Mammary epithelial cell (primary cell): ENCODE data around the gene PPP1R12A.

Experiments
- EZH2 ChIP-seq: IDR thresholded peaks from 2 replicates; pipeline ENCODE4 v1.6.1; 2012; ENCODE audit warnings: low read length, inconsistent platforms, borderline replicate concordance
- TF ChIP-seq, protein P1 (sequence below), 2 donors: IDR thresholded peaks in 1 of 2; conservative IDR thresholded peaks in 1 of 2; 2 replicates each; pipeline ENCODE4 v1.5.1; 2011 to 2012; ENCODE audit warnings: inconsistent platforms in 2 of 2, low read length in 2 of 2, mild to moderate bottlenecking in 2 of 2, control low read depth in 1 of 2, low read depth in 1 of 2; ENCODE audit not compliant: insufficient read depth in 1 of 2; ENCODE audit errors: extremely low read depth in 1 of 2

DNA sequence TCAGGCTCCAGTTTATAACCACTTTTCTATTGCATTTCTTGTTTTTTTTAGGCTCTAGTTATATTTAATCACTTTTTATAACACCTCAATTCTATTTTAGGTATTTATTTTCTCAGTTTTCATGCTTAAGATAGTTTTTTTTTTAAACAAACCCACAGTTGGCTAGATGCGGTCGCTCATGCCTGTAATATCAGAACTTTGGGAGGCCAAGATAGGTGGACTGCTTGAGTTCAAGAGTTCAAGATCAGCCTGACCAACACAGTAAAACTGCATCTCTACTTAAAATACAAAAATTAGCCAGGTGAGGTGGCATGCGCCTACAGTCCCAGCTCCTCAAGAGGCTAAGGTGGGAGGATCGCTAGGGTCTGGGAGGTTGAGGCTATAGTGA is 93.0 kb downstream of the PPP1R12A start:
- TF ChIP-seq EZH2, result no peak
- TF ChIP-seq, protein P1, sequence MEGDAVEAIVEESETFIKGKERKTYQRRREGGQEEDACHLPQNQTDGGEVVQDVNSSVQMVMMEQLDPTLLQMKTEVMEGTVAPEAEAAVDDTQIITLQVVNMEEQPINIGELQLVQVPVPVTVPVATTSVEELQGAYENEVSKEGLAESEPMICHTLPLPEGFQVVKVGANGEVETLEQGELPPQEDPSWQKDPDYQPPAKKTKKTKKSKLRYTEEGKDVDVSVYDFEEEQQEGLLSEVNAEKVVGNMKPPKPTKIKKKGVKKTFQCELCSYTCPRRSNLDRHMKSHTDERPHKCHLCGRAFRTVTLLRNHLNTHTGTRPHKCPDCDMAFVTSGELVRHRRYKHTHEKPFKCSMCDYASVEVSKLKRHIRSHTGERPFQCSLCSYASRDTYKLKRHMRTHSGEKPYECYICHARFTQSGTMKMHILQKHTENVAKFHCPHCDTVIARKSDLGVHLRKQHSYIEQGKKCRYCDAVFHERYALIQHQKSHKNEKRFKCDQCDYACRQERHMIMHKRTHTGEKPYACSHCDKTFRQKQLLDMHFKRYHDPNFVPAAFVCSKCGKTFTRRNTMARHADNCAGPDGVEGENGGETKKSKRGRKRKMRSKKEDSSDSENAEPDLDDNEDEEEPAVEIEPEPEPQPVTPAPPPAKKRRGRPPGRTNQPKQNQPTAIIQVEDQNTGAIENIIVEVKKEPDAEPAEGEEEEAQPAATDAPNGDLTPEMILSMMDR (conservative IDR thresholded peaks at IDR 0.05 in 1 of 2, IDR thresholded peaks at IDR 0.05 in 1 of 2; ENCODE audit: extremely low read depth in 1 of 2, insufficient read depth in 1 of 2, low read depth in 1 of 2, low read length in 2 of 2), result no peak
